ENCODE data around the gene FSIP1.

The FSIP1 gene

GRCh38 chr15:39595338-39596221, 187.1 kb downstream of the FSIP1 start:
- TF ChIP-seq CTCF (IDR thresholded peaks at IDR 0.05) = no peak
- DNase-seq (ENCODE audit: low spot score) = no peak
- Histone ChIP-seq H3K4me3 (no peak overlapping the region), H3K27ac (no peak overlapping the region)

- DNase-seq (ENCODE audit: low spot score) = no peak
- Histone ChIP-seq H3K27ac (no peak overlapping the region), H3K4me3 (no peak overlapping the region)
- TF ChIP-seq CTCF (IDR thresholded peaks at IDR 0.05) = no peak
Observed at GRCh38 chr15:39594446-39595337, 187.9 kb downstream of the FSIP1 start.

- TF ChIP-seq CTCF (IDR thresholded peaks at IDR 0.05) = no peak
- H3K27ac ChIP-seq = no peak overlapping the region
- no peak overlapping the region for H3K4me3 ChIP-seq
- DNase-seq (ENCODE audit: low spot score) = no peak
Observed at GRCh38 chr15:39593656-39594445, 188.8 kb downstream of the FSIP1 start.

- TF ChIP-seq CTCF (IDR thresholded peaks at IDR 0.05) = no peak
- Histone ChIP-seq H3K27ac (no peak overlapping the region), H3K4me3 (no peak overlapping the region)
- DNase-seq (ENCODE audit: low spot score) = no peak
Observed at GRCh38 chr15:39593071-39593655, 189.5 kb downstream of the FSIP1 start.

- no peak for DNase-seq (ENCODE audit: low spot score)
- H3K27ac ChIP-seq = no peak overlapping the region
- H3K4me3 ChIP-seq = no peak overlapping the region
- TF ChIP-seq CTCF (IDR thresholded peaks at IDR 0.05) = no peak
Observed at GRCh38 chr15:39592500-39592899, 190.1 kb downstream of the FSIP1 start.

- Histone ChIP-seq H3K4me3 (no peak overlapping the region), H3K27ac (no peak overlapping the region)
- no peak for TF ChIP-seq CTCF (IDR thresholded peaks at IDR 0.05)
- DNase-seq (ENCODE audit: low spot score) = no peak
Observed at GRCh38 chr15:39591896-39592315, 190.7 kb downstream of the FSIP1 start.

All from coronary artery (tissue), 2 donors.